ENCODE measurements around the gene FAM186B.

FAM186B gene

GRCh38 chr12:49609059-49609874 is 3.8 kb upstream of the FAM186B start:
- no peak for DNase-seq

GRCh38 chr12:49604856-49605255 is 583 bp downstream of the FAM186B start:
- no peak for DNase-seq

- DNase-seq, result no peak
These were observed 1.7 kb downstream of the FAM186B start for GRCh38 chr12:49603721-49604120.

GRCh38 chr12:49599961-49600360 is 5.5 kb downstream of the FAM186B start:
- no peak for DNase-seq

- DNase-seq, result no peak
These were observed 6.9 kb downstream of the FAM186B start for GRCh38 chr12:49598527-49598926.

- no peak for DNase-seq
These were observed 16.5 kb downstream of the FAM186B start for GRCh38 chr12:49588721-49589516.

- no peak for DNase-seq
These were observed 17.2 kb downstream of the FAM186B start for GRCh38 chr12:49588281-49588680.

- DNase-seq, result no peak
These were observed 18.1 kb downstream of the FAM186B start for GRCh38 chr12:49587174-49587908.

- no peak for DNase-seq
These were observed 19.7 kb downstream of the FAM186B start for GRCh38 chr12:49585477-49586459.

- DNase-seq, result no peak
These were observed 20.8 kb downstream of the FAM186B start for GRCh38 chr12:49584591-49584990.

GRCh38 chr12:49583366-49584094 is 21.9 kb downstream of the FAM186B start:
- DNase-seq, result no peak

- DNase-seq, result no peak
These were observed 22.6 kb downstream of the FAM186B start for GRCh38 chr12:49582850-49583249.

GRCh38 chr12:49582201-49582600 is 23.2 kb downstream of the FAM186B start:
- no peak for DNase-seq

- DNase-seq, result peak; percentile 62
These were observed 24.6 kb downstream of the FAM186B start for GRCh38 chr12:49580572-49581535.

- DNase-seq, result no peak
These were observed 26.8 kb downstream of the FAM186B start for GRCh38 chr12:49578471-49579112.

- no peak for DNase-seq
These were observed 27.7 kb downstream of the FAM186B start for GRCh38 chr12:49577589-49578315.

- DNase-seq, result no peak
These were observed 36.8 kb downstream of the FAM186B start for GRCh38 chr12:49568442-49569162.
